Activated CD8-positive, alpha-beta memory T cell treated with anti-CD3 and anti-CD28 coated beads for 48 hours (primary cell): Measurements from ENCODE around the gene GIPC1.
A peak's percentile ranks its signal among the peaks of the same experiment; 100 is the strongest.

Experiments used
- DNase-seq, 3 experiments: peaks; one replicate each; pipeline ENCODE4 v3.0.0-alpha.2; 2020; ENCODE audit warnings: low read depth in 2 of 3, low spot score in 2 of 3

Gene GIPC1

GRCh38 chr19:14439014-14439413, 56.9 kb downstream of the GIPC1 start:
- no peak for DNase-seq

- DNase-seq = no peak
These were observed 58.3 kb downstream of the GIPC1 start for GRCh38 chr19:14437578-14438140.

GRCh38 chr19:14435320-14436050, 60.4 kb downstream of the GIPC1 start:
- no peak for DNase-seq

- no peak for DNase-seq
These were observed 61.2 kb downstream of the GIPC1 start for GRCh38 chr19:14434543-14435319.

DNA sequence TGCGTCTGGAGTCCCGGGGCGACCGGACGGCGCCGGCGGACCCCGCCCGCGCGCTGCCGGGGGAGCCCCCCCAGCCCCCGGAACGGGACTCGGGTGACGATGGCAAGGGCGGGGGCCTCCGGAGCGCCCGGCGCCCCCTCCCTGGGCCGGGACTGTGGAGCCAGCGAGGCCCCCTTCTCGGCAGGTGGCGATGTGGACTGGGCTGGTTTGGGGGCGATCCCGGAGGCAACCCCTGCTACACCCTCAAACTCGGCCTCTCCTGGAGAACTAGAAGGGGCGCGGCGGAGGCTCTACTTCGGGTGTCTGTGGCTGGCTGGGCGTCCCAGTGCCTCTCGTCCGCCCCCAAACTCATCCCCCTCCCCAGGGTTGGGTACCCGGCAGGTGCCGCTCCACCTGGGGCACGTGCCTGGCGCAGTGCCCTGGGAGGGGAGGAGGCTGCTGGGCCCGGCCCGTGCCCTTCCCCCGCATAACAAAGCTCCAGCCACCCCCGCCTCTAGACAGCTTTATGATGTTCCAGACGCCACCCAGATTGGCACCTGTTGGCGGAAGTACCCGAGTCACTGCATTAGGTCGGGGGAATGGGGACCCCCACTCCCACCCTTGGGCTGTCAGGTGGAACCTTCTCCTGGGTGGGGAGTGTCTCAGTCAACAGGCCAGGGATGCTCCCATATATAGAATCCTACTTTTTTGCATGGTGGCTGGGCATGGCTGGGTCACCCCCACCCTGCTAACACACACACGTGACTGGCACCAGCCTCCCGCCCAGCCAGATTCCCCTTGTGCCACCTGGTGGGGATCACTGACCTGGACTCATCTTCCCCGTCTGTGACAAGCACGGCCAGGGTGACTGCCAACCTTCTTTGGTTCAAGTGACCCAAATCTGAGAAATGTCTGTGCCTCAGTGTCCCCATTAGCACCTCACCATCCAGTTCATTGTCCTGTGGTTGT, 62.1 kb downstream of the GIPC1 start:
- DNase-seq = no peak

DNA sequence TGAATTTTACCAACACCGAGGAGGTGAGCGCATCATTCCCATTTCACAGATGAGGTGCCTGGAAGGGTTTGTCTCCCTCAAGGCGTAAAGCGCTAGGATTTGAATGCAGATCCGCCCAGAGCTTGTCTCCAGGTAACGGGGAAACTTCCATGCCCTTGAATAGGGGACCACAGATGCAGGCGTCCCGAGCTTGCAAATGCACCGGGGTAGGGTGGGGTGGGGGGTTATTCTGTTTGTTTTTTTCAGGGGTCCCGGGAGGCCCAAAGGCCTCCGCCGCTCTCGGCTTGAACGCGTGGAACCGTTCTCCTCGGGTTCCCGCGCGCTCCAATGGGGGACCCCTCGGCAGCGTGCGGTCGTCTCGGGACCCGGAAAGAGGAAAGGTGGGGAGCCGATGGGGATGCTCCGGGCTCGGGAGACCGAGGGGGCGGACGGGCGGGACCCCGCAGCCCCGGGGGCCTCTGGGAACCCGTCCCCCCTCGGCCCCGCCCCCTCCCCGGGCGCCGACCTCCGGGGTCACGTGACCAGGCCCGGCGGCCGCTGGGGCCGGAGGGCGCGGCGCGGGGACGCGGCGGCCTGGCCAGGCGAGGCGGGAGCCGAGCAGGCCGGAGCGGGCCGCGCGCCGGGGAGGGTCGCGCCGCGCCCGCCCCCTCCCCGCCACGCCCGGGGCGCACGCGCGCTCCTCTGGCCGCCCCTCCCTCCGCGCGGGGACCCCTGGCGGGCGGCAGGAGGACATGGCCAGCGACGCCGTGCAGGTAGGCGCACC, 63.0 kb downstream of the GIPC1 start, which contains the start of gene PKN1:
Gene PKN1 (plus strand): TSS at position 516 of the 763 bp plus-strand sequence. CDS start 216 bp downstream, at position 732.
- peak in 1 of 3 experiments; percentile 50 for DNase-seq

DNA sequence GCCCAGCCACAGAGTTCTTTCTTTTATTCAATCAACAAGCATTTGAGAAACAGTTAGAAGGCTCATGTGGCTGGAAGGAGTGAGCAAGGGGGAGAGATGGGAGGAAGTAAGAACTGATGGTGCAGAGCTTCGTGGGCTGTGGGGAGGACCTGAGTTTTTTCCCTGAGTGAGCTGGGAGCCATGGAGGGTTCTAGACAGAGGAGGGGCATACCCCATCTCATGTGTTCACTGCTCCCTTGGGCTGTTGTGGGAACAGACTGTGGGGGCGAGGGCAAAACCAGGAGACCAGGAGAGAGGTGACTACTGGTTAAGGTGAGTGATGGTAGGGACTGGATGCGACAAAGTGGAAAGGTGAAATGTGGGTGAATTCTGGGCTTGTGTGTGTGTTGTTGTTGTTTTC, 65.2 kb downstream of the GIPC1 start:
- DNase-seq = no peak

DNA sequence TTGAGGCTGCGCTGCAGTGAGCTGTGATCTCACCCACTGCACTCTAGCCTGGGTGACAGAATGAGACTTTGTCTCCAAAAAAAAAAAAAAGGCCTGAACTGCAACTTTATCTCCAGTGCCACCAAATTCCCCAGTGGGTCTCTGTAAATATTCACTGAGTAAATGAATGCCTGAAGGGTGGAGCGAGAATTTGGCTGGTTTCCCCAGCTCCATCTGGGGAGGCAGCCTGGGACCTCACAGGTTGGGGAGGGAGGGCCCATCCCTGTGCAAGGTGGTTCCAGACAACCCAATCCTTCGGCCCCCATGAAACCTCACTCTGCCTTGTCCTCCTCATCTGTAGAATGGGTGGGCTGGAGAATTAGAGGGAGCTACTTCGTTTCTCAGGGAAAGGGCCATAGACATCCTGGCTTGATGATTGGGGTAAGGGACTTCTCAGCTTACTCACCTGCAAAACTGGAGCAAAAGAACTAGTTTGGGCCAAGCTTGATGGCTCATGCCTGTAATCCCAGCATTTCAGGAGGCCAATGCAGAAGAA, 67.0 kb downstream of the GIPC1 start:
- DNase-seq = no peak
